GM12878 (cell line): ENCODE measurements around the gene VCAN. TPM values are rescaled to one million over a fixed set of nuclear protein-coding genes. Genes with fewer than 3 reads are reported as not detected.

ENCODE experiments used
- ATAC-seq: fragments of 200-7000 bp; cut with Tn5 transposase; 3 replicates; pipeline ENCODE4 v1.9.1; 2020; ENCODE audit warnings: mild to moderate bottlenecking, moderate library complexity
- BruUV-seq: library from RNA; stranded (reverse); fragments of 400-500 nt; replicated peaks from 2 replicates; lab custom pipeline; 2021; lab: Mats Ljungman, UMichigan
- CTCF ChIA-PET: fragments of 300-600 bp; sonication (Branson Sonifier 250); formaldehyde crosslinking; extraction: SDS; loops from one replicate; lab custom pipeline; 2021; ENCODE audit warnings: inconsistent platforms; lab: Yijun Ruan, JAX
- POLR2A ChIA-PET: fragments of 350-600 bp; formaldehyde crosslinking; extraction: SDS; loops from one replicate; lab custom pipeline; 2021; ENCODE audit warnings: inconsistent platforms; lab: Charles Lee
- RAD21 ChIA-PET: fragments of 300-600 bp; sonication (Branson Sonifier 250); formaldehyde crosslinking; loops from one replicate; lab custom pipeline; 2023; ENCODE audit warnings: antibody characterized with exemption; ENCODE audit not compliant: unreplicated experiment; lab: Charles Lee
- SMC1A ChIA-PET: fragments of 300-600 bp; sonication (Branson Sonifier 250); formaldehyde crosslinking; loops from one replicate; lab custom pipeline; 2023; ENCODE audit not compliant: unreplicated experiment, uncharacterized antibody; lab: Charles Lee
- DNase-seq: peaks from one replicate; pipeline ENCODE4 v3.0.0-alpha.2; 2011; ENCODE audit warnings: low read depth, low spot score
- FAIRE-seq: peaks from 3 replicates; lab custom pipeline; 2011; peaks lifted over from hg19 to GRCh38; lab: Jason Lieb, UNC
- H2AFZ ChIP-seq: 2 replicates; pipeline ENCODE4 v1.6.0; 2011; ENCODE audit warnings: low read depth, low read length, control low read depth; ENCODE audit not compliant: control insufficient read depth
- H3K27ac ChIP-seq: 2 replicates; pipeline ENCODE4 v1.5.1; 2011; ENCODE audit warnings: control low read depth; ENCODE audit not compliant: control insufficient read depth, insufficient read depth
- H3K27me3 ChIP-seq, 2 experiments: replicated peaks in 1 of 2; 2 replicates each; pipeline versions ENCODE4 v1.6.0 to v1.6.1; 2011; ENCODE audit warnings: low read length in 1 of 2; ENCODE audit not compliant: control insufficient read depth in 2 of 2, insufficient read depth in 2 of 2
- H3K36me3 ChIP-seq, 2 experiments: 2 replicates each; pipeline ENCODE4 v1.5.1; 2011; ENCODE audit warnings: low read length in 1 of 2; ENCODE audit not compliant: control insufficient read depth in 2 of 2, insufficient read depth in 2 of 2
- H3K4me1 ChIP-seq: 2 replicates; pipeline ENCODE4 v1.6.1; 2011; ENCODE audit warnings: mild to moderate bottlenecking, low read length, moderate library complexity, mixed read lengths; ENCODE audit not compliant: control insufficient read depth, insufficient read depth
- H3K4me2 ChIP-seq: 2 replicates; pipeline ENCODE4 v1.6.0; 2011; ENCODE audit warnings: control low read depth; ENCODE audit not compliant: control insufficient read depth, insufficient read depth
- H3K4me3 ChIP-seq: fragments of 200-600 bp; sonication (generic); 2 replicates; pipeline ENCODE4 v1.5.1; 2016
- H3K79me2 ChIP-seq: 2 replicates; pipeline ENCODE4 v1.6.0; 2011; ENCODE audit warnings: low read length; ENCODE audit not compliant: control insufficient read depth, insufficient read depth
- H3K9ac ChIP-seq: 2 replicates; pipeline ENCODE4 v1.8.0; 2011; ENCODE audit warnings: low read length, control low read depth, mixed read lengths; ENCODE audit not compliant: control insufficient read depth, insufficient read depth
- H3K9me3 ChIP-seq: replicated peaks from 3 replicates; pipeline ENCODE4 v1.5.1; 2011; ENCODE audit warnings: mild to moderate bottlenecking, low read length; ENCODE audit not compliant: control insufficient read depth, insufficient read depth
- H4K20me1 ChIP-seq: 2 replicates; pipeline ENCODE4 v1.6.0; 2011; ENCODE audit not compliant: control insufficient read depth, insufficient read depth
- BMI1 ChIP-seq: fragments of 450-650 bp; IDR thresholded peaks from 2 replicates; pipeline ENCODE4 v1.6.1; 2016; ENCODE audit warnings: mild to moderate bottlenecking, moderate library complexity, borderline replicate concordance
- CHD2 ChIP-seq: IDR thresholded peaks from 2 replicates; pipeline ENCODE4 v1.6.1; 2011; ENCODE audit warnings: low read depth, low read length, improper control_type of control experiment, borderline replicate concordance
- FOXM1 ChIP-seq: IDR thresholded peaks from 2 replicates; pipeline ENCODE4 v1.6.1; 2012; ENCODE audit warnings: low read depth, mild to moderate bottlenecking, inconsistent platforms, low read length, moderate library complexity
- HCFC1 ChIP-seq: fragments of 150-350 bp; IDR thresholded peaks from 2 replicates; pipeline ENCODE4 v1.6.1; 2014; ENCODE audit warnings: low read length
- HDGF ChIP-seq: fragments of 450-650 bp; IDR thresholded peaks from 2 replicates; pipeline ENCODE4 v1.6.1; 2016; ENCODE audit warnings: antibody characterized with exemption
- HSF1 ChIP-seq: fragments of 150-350 bp; IDR thresholded peaks from 2 replicates; pipeline ENCODE4 v1.6.1; 2014; ENCODE audit warnings: mild to moderate bottlenecking, low read depth, low read length
- IKZF1 ChIP-seq: fragments of 450-650 bp; conservative IDR thresholded peaks from 2 replicates; pipeline ENCODE4 v1.6.1; 2017; ENCODE audit warnings: antibody characterized with exemption, mild to moderate bottlenecking
- JUND ChIP-seq: IDR thresholded peaks from 2 replicates; pipeline ENCODE4 v1.6.1; 2012; ENCODE audit warnings: low read depth, mild to moderate bottlenecking, low read length, improper control_type of control experiment, moderate library complexity
- MTA3 ChIP-seq: IDR thresholded peaks from 2 replicates; pipeline ENCODE4 v1.6.1; 2012; ENCODE audit warnings: low read length, inconsistent platforms, borderline replicate concordance
- NFIC ChIP-seq: IDR thresholded peaks from 2 replicates; pipeline ENCODE4 v1.6.1; 2012; ENCODE audit warnings: low read depth, mild to moderate bottlenecking, inconsistent platforms, low read length, moderate library complexity
- NKRF ChIP-seq: fragments of 450-650 bp; conservative IDR thresholded peaks from 2 replicates; pipeline ENCODE4 v1.6.1; 2017; ENCODE audit warnings: mild to moderate bottlenecking, moderate library complexity
- NR2C1 ChIP-seq: fragments of 450-650 bp; IDR thresholded peaks from 2 replicates; pipeline ENCODE4 v1.6.1; 2017; ENCODE audit warnings: antibody characterized with exemption, mild to moderate bottlenecking, moderate library complexity
- PML ChIP-seq: IDR thresholded peaks from 2 replicates; pipeline ENCODE4 v1.6.1; 2012; ENCODE audit warnings: low read length, inconsistent platforms
- RUNX3 ChIP-seq: IDR thresholded peaks from 2 replicates; pipeline ENCODE4 v1.6.1; 2012; ENCODE audit warnings: low read length, inconsistent platforms
- SMC3 ChIP-seq: IDR thresholded peaks from 2 replicates; pipeline ENCODE4 v1.6.1; 2011; ENCODE audit warnings: low read length, improper control_type of control experiment, borderline replicate concordance
- TCF12 ChIP-seq: IDR thresholded peaks from 2 replicates; pipeline ENCODE4 v1.6.1; 2011; ENCODE audit warnings: low read depth, mild to moderate bottlenecking, low read length
- ZNF24 ChIP-seq: fragments of 450-650 bp; IDR thresholded peaks from 2 replicates; pipeline ENCODE4 v1.6.1; 2017; ENCODE audit warnings: antibody characterized with exemption, mild to moderate bottlenecking
- WGBS: methylation state at CpG from one replicate; pipeline ENCODE4 v1.1.6; 2016; ENCODE audit warnings: low lambda C conversion rate; ENCODE audit not compliant: insufficient replicate concordance, insufficient coverage; ENCODE audit errors: missing lambda C conversion rate; 5-methylcytosine and 5-hydroxymethylcytosine counted together
- in situ Hi-C: fragments of 300-500 bp; cut with MboI; formaldehyde crosslinking; loops from 9 replicates; pipeline ENCODE4 v1.14.3; 2018; ENCODE audit warnings: mixed read lengths
- intact Hi-C: fragments of 100-400 bp; cut with micrococcal nuclease; formaldehyde crosslinking; loops from one replicate; pipeline ENCODE4 v1.14.2; 2022; ENCODE audit not compliant: unreplicated experiment
- polyA plus RNA-seq, 11 experiments: library from polyadenylated mRNA; depleted of rRNA in 4 of 11; unstranded in 6 of 11; stranded (reverse) in 5 of 11; fragments of >200 nt; fragmentation: Nextera tagmentation in 4 of 11; fragmentation: Illumina TruSeq in 1 of 11; extraction: Ambion mirVana in 4 of 11; extraction: Trizol in 1 of 11; gene quantifications; 1 replicate in 1 of 11; 2 replicates in 10 of 11; pipeline versions ENCODE4 v1.2.1 to v1.2.3, GENCODE V29; 2011 to 2016; ENCODE audit warnings: inconsistent platforms in 2 of 11, missing spikeins in 2 of 11, low read depth in 1 of 11
- total RNA-seq, 4 experiments: library from RNA; depleted of rRNA in 3 of 4; stranded (reverse); fragments of >200 nt in 3 of 4; fragmentation: Illumina TruSeq in 1 of 4; extraction: Trizol in 1 of 4; gene quantifications; 2 replicates each; pipeline versions ENCODE4 v1.2.1 to v1.2.3, GENCODE V29; 2013 to 2021

VCAN gene
- total and polyA plus RNA-seq, 10 of the 15 experiments (the other 5 are each of a cell fraction or from before 2014, with no cell fraction given), result 1.2 to 15.2 (median 4.5) TPM

GRCh38 chr5:83549076-83549475 is 77.5 kb downstream of the VCAN start:
- RAD21 ChIA-PET, result no interaction called here
- H3K36me3 ChIP-seq, result no peaks in the 10 kb centered on the region
- H4K20me1 ChIP-seq, result no peaks in the 10 kb centered on the region
- in situ Hi-C loops (no loop called here), intact Hi-C loops (no loop called here)
- H3K27me3 ChIP-seq, result no peaks in the 10 kb centered on the region
- CTCF ChIA-PET, result interaction anchor here (0.8 kb wide), 1 partner anchor 9 kb away, joined by 3 read pairs; no protein-coding TSS in a partner anchor
- no peak overlapping the region for H2AFZ ChIP-seq
- no peak overlapping the region for H3K4me2 ChIP-seq
- ATAC-seq (no peak), DNase-seq (no peak), FAIRE-seq (no peak)
- H3K9me3 ChIP-seq, result no peaks in the 10 kb centered on the region
- 7% methylated on average over 2 of the region's 2 CpGs for WGBS
- BruUV-seq, result no TSS peak
- H3K4me3 ChIP-seq, result no peak overlapping the region
- no peak overlapping the region for H3K27ac ChIP-seq
- no peak for TF ChIP-seq HDGF
- no peak for TF ChIP-seq HCFC1
- TF ChIP-seq MTA3, result no peak
- TF ChIP-seq ZNF24, result no peak
- no peak for TF ChIP-seq NR2C1
- no peak for TF ChIP-seq TCF12
- no peak for TF ChIP-seq NFIC
- TF ChIP-seq NKRF, result no peak
- no peak for TF ChIP-seq PML
- TF ChIP-seq IKZF1, result no peak
- no peak for TF ChIP-seq JUND
- no peak for TF ChIP-seq CHD2
- TF ChIP-seq BMI1, result no peak
- TF ChIP-seq HSF1, result no peak
- no peak for TF ChIP-seq RUNX3
- no peak for TF ChIP-seq FOXM1
- no peak for TF ChIP-seq SMC3
- TF ChIP-seq, all 136 proteins: peak for 0
- no peak overlapping the region for H3K9ac ChIP-seq
- SMC1A ChIA-PET, result interaction anchor here (0.9 to 1.1 kb wide), 2 partner anchors 11 to 13 kb away, joined by 3 read pairs; no protein-coding TSS in a partner anchor
- POLR2A ChIA-PET, result no interaction called here
- H3K79me2 ChIP-seq, result no peaks in the 10 kb centered on the region
- no peaks in the 10 kb centered on the region for H3K4me1 ChIP-seq
